K562 (cell line): ENCODE measurements around the gene ITGA2B. TPM values are rescaled to one million over a fixed set of nuclear protein-coding genes. Genes with fewer than 3 reads are reported as not detected.

Source experiments
- polyA plus RNA-seq, 8 experiments: library from polyadenylated mRNA; depleted of rRNA in 4 of 8; stranded (reverse) in 5 of 8; unstranded in 3 of 8; fragments of >200 nt; fragmentation: Nextera tagmentation in 2 of 8; fragmentation: Illumina TruSeq in 1 of 8; extraction: Ambion mirVana in 2 of 8; extraction: Trizol in 1 of 8; gene quantifications; 2 replicates each; pipeline versions ENCODE4 v1.2.1 to v1.2.3, GENCODE V29; 2011 to 2014; ENCODE audit warnings: inconsistent platforms in 1 of 8, missing spikeins in 1 of 8
- small RNA-seq: library from RNA; depleted of rRNA; stranded (forward); fragments of <200 nt; gene quantifications from one replicate; pipeline ENCODE3, GENCODE V24; 2014
- total RNA-seq, 7 experiments: library from RNA; depleted of rRNA in 6 of 7; stranded (reverse); fragments of >200 nt in 6 of 7; fragmentation: Illumina TruSeq in 2 of 7; extraction: Trizol in 2 of 7; gene quantifications; 2 replicates each; pipeline versions ENCODE4 v1.2.1 to v1.2.3, GENCODE V29; 2011 to 2021; ENCODE audit warnings: low replicate concordance in 1 of 7

The ITGA2B gene
- total and polyA plus RNA-seq, 9 of the 15 experiments (the other 6 are each of a cell fraction or from before 2014, with no cell fraction given) = 1.1 to 26.4 (median 5.6) TPM

Small RNAs within 50 kb of the gene (small RNA-seq; reads per million reads assigned to genes)
- not detected for gene RN7SL258P

Other genes starting within 250 kb of the ITGA2B start
Only the 7 nearest of the 12 such genes appear.
- 0.53 and 1.00 TPM in 2 replicates for gene SLC4A1, start 121.5 kb downstream of the ITGA2B start, total RNA-seq (2014; rRNA removed)
- gene SLC4A1, start 121.5 kb downstream of the ITGA2B start, total RNA-seq (2014; rRNA removed; fragmentation: Illumina TruSeq; extraction: Trizol) = 0.25 and 0.32 TPM in 2 replicates
- gene SLC4A1, start 121.5 kb downstream of the ITGA2B start, total RNA-seq (2015; rRNA removed; fragmentation: Illumina TruSeq; extraction: Trizol) = 0.14 and 0.19 TPM in 2 replicates
- gene SLC4A1, start 121.5 kb downstream of the ITGA2B start, total RNA-seq (2021) = 0.81 and 0.84 TPM in 2 replicates
- gene SLC4A1, start 121.5 kb downstream of the ITGA2B start, polyA plus RNA-seq (2011; rRNA removed) = 0.71 and 0.80 TPM in 2 replicates
- gene SLC4A1, start 121.5 kb downstream of the ITGA2B start, polyA plus RNA-seq (2014; fragmentation: Illumina TruSeq; extraction: Trizol) = 0.61 and 0.88 TPM in 2 replicates
- under 1 TPM; 0.22 to 0.37 TPM for gene SLC4A1, start 121.5 kb downstream of the ITGA2B start, polyA plus RNA-seq (2014; fragmentation: Nextera tagmentation; extraction: Ambion mirVana)
- 0.53 and 0.57 TPM in 2 replicates for gene SLC4A1, start 121.5 kb downstream of the ITGA2B start, polyA plus RNA-seq (2014; rRNA removed)
- gene RUNDC3A, start 81.0 kb downstream of the ITGA2B start, total RNA-seq (2014; rRNA removed) = not detected in 2 replicates
- not detected in 2 replicates for gene RUNDC3A, start 81.0 kb downstream of the ITGA2B start, total RNA-seq (2014; rRNA removed; fragmentation: Illumina TruSeq; extraction: Trizol)
- gene RUNDC3A, start 81.0 kb downstream of the ITGA2B start, total RNA-seq (2015; rRNA removed; fragmentation: Illumina TruSeq; extraction: Trizol) = not detected in 2 replicates
- gene RUNDC3A, start 81.0 kb downstream of the ITGA2B start, total RNA-seq (2021) = not detected in 2 replicates
- 0.05 TPM in 1 of 2 replicates, not detected in the other for gene RUNDC3A, start 81.0 kb downstream of the ITGA2B start, polyA plus RNA-seq (2011; rRNA removed)
- not detected in 2 replicates for gene RUNDC3A, start 81.0 kb downstream of the ITGA2B start, polyA plus RNA-seq (2014; fragmentation: Illumina TruSeq; extraction: Trizol)
- not detected for gene RUNDC3A, start 81.0 kb downstream of the ITGA2B start, polyA plus RNA-seq (2014; fragmentation: Nextera tagmentation; extraction: Ambion mirVana)
- not detected in 2 replicates for gene RUNDC3A, start 81.0 kb downstream of the ITGA2B start, polyA plus RNA-seq (2014; rRNA removed)
- gene SLC25A39, start 64.8 kb downstream of the ITGA2B start, total RNA-seq (2014; rRNA removed) = 228 and 316 TPM in 2 replicates
- gene SLC25A39, start 64.8 kb downstream of the ITGA2B start, total RNA-seq (2014; rRNA removed; fragmentation: Illumina TruSeq; extraction: Trizol) = 47.0 and 72.5 TPM in 2 replicates
- 139 and 140 TPM in 2 replicates for gene SLC25A39, start 64.8 kb downstream of the ITGA2B start, total RNA-seq (2015; rRNA removed; fragmentation: Illumina TruSeq; extraction: Trizol)
- gene SLC25A39, start 64.8 kb downstream of the ITGA2B start, total RNA-seq (2021) = 266 and 268 TPM in 2 replicates
- 121 and 188 TPM in 2 replicates for gene SLC25A39, start 64.8 kb downstream of the ITGA2B start, polyA plus RNA-seq (2011; rRNA removed)
- gene SLC25A39, start 64.8 kb downstream of the ITGA2B start, polyA plus RNA-seq (2014; fragmentation: Illumina TruSeq; extraction: Trizol) = 238 and 276 TPM in 2 replicates
- gene SLC25A39, start 64.8 kb downstream of the ITGA2B start, polyA plus RNA-seq (2014; fragmentation: Nextera tagmentation; extraction: Ambion mirVana) = 1 to 10 TPM; 4.8 to 6.3 TPM
- gene SLC25A39, start 64.8 kb downstream of the ITGA2B start, polyA plus RNA-seq (2014; rRNA removed) = 267 and 327 TPM in 2 replicates
- gene GRN, start 44.3 kb downstream of the ITGA2B start, total RNA-seq (2014; rRNA removed) = 51.0 and 69.9 TPM in 2 replicates
- 9.6 and 15.6 TPM in 2 replicates for gene GRN, start 44.3 kb downstream of the ITGA2B start, total RNA-seq (2014; rRNA removed; fragmentation: Illumina TruSeq; extraction: Trizol)
- gene GRN, start 44.3 kb downstream of the ITGA2B start, total RNA-seq (2015; rRNA removed; fragmentation: Illumina TruSeq; extraction: Trizol) = 20.7 and 21.4 TPM in 2 replicates
- gene GRN, start 44.3 kb downstream of the ITGA2B start, total RNA-seq (2021) = 69.9 and 75.3 TPM in 2 replicates
- gene GRN, start 44.3 kb downstream of the ITGA2B start, polyA plus RNA-seq (2011; rRNA removed) = 11.5 and 62.4 TPM in 2 replicates
- 35.2 and 63.4 TPM in 2 replicates for gene GRN, start 44.3 kb downstream of the ITGA2B start, polyA plus RNA-seq (2014; fragmentation: Illumina TruSeq; extraction: Trizol)
- gene GRN, start 44.3 kb downstream of the ITGA2B start, polyA plus RNA-seq (2014; fragmentation: Nextera tagmentation; extraction: Ambion mirVana) = 1 to 10 TPM; 5.4 to 5.9 TPM
- gene GRN, start 44.3 kb downstream of the ITGA2B start, polyA plus RNA-seq (2014; rRNA removed) = 36.4 and 36.6 TPM in 2 replicates
- gene FAM171A2, start 25.8 kb downstream of the ITGA2B start, total RNA-seq (2014; rRNA removed) = 7.3 and 10.2 TPM in 2 replicates
- 0.44 and 0.54 TPM in 2 replicates for gene FAM171A2, start 25.8 kb downstream of the ITGA2B start, total RNA-seq (2014; rRNA removed; fragmentation: Illumina TruSeq; extraction: Trizol)
- gene FAM171A2, start 25.8 kb downstream of the ITGA2B start, total RNA-seq (2015; rRNA removed; fragmentation: Illumina TruSeq; extraction: Trizol) = 1.2 and 1.4 TPM in 2 replicates
- 7.0 and 8.6 TPM in 2 replicates for gene FAM171A2, start 25.8 kb downstream of the ITGA2B start, total RNA-seq (2021)
- gene FAM171A2, start 25.8 kb downstream of the ITGA2B start, polyA plus RNA-seq (2011; rRNA removed) = 2.5 and 5.2 TPM in 2 replicates
- 1.2 and 2.4 TPM in 2 replicates for gene FAM171A2, start 25.8 kb downstream of the ITGA2B start, polyA plus RNA-seq (2014; fragmentation: Illumina TruSeq; extraction: Trizol)
- under 1 TPM in 1 of 2 experiments, not detected in 1; 0.10 TPM for gene FAM171A2, start 25.8 kb downstream of the ITGA2B start, polyA plus RNA-seq (2014; fragmentation: Nextera tagmentation; extraction: Ambion mirVana)
- 4.5 and 5.7 TPM in 2 replicates for gene FAM171A2, start 25.8 kb downstream of the ITGA2B start, polyA plus RNA-seq (2014; rRNA removed)
- gene GPATCH8, start 113.8 kb upstream of the ITGA2B start, total RNA-seq (2014; rRNA removed) = 11.6 and 12.5 TPM in 2 replicates
- 12.7 and 16.6 TPM in 2 replicates for gene GPATCH8, start 113.8 kb upstream of the ITGA2B start, total RNA-seq (2014; rRNA removed; fragmentation: Illumina TruSeq; extraction: Trizol)
- gene GPATCH8, start 113.8 kb upstream of the ITGA2B start, total RNA-seq (2015; rRNA removed; fragmentation: Illumina TruSeq; extraction: Trizol) = 12.9 and 14.1 TPM in 2 replicates
- 25.6 and 29.6 TPM in 2 replicates for gene GPATCH8, start 113.8 kb upstream of the ITGA2B start, total RNA-seq (2021)
- gene GPATCH8, start 113.8 kb upstream of the ITGA2B start, polyA plus RNA-seq (2011; rRNA removed) = 10.6 and 17.3 TPM in 2 replicates
- 22.2 and 24.8 TPM in 2 replicates for gene GPATCH8, start 113.8 kb upstream of the ITGA2B start, polyA plus RNA-seq (2014; fragmentation: Illumina TruSeq; extraction: Trizol)
- 10 to 100 TPM; 12.0 to 13.2 TPM for gene GPATCH8, start 113.8 kb upstream of the ITGA2B start, polyA plus RNA-seq (2014; fragmentation: Nextera tagmentation; extraction: Ambion mirVana)
- gene GPATCH8, start 113.8 kb upstream of the ITGA2B start, polyA plus RNA-seq (2014; rRNA removed) = 14.5 and 15.6 TPM in 2 replicates
- 1.1 and 1.2 TPM in 2 replicates for gene FZD2, start 167.8 kb upstream of the ITGA2B start, total RNA-seq (2014; rRNA removed)
- 0.10 and 0.11 TPM in 2 replicates for gene FZD2, start 167.8 kb upstream of the ITGA2B start, total RNA-seq (2014; rRNA removed; fragmentation: Illumina TruSeq; extraction: Trizol)
- gene FZD2, start 167.8 kb upstream of the ITGA2B start, total RNA-seq (2015; rRNA removed; fragmentation: Illumina TruSeq; extraction: Trizol) = 0.68 and 1.1 TPM in 2 replicates
- gene FZD2, start 167.8 kb upstream of the ITGA2B start, total RNA-seq (2021) = 3.5 and 3.7 TPM in 2 replicates
- gene FZD2, start 167.8 kb upstream of the ITGA2B start, polyA plus RNA-seq (2011; rRNA removed) = 1.8 and 3.1 TPM in 2 replicates
- 0.31 and 1.5 TPM in 2 replicates for gene FZD2, start 167.8 kb upstream of the ITGA2B start, polyA plus RNA-seq (2014; fragmentation: Illumina TruSeq; extraction: Trizol)
- under 1 TPM in 1 of 2 experiments, not detected in 1; 0.03 TPM for gene FZD2, start 167.8 kb upstream of the ITGA2B start, polyA plus RNA-seq (2014; fragmentation: Nextera tagmentation; extraction: Ambion mirVana)
- 2.1 and 4.5 TPM in 2 replicates for gene FZD2, start 167.8 kb upstream of the ITGA2B start, polyA plus RNA-seq (2014; rRNA removed)